ENCODE results near the gene DEFB129. TPM values are rescaled to one million over a fixed set of nuclear protein-coding genes. Genes with fewer than 3 reads are reported as not detected.

DEFB129 gene
- total and polyA plus RNA-seq, 7 donors = not detected

DNA sequence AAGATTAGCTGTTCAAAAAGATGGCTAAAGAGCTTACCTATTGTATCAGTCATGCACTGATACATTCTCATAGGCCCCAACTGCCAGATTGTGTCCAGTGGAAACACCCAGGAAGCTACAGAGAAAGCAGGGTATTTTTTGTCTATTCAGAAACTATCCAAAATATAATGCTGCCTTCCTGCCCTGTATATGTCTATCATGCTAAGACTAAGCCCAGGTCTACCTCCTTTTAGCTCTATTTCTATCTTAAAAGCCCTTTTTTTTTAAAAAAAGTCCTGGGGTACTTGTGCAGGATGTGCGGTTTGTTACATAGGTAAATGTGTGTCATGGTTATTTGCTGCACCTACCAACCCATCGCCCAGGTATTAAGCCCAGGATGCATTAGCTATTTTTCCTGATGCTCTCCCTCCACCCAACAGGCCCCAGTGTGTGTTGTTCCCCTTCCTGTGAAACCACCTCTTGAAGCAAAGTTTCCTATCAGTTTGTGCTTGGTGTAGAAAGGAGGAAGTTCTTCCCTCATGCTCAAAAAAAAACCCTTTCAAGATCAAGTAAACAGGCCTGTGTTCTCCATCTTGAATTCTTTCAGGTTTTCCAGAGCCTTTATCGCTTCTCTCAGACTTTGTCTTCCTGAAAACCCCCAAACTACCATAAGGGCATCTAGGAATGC, 514 bp downstream of the DEFB129 start:
- no peak overlapping the region for H3K27ac ChIP-seq
- WGBS, 3 donors = 77 to 84% (median 83%) methylated on average over 3 of the region's 3 CpGs
- TF ChIP-seq, protein P1, sequence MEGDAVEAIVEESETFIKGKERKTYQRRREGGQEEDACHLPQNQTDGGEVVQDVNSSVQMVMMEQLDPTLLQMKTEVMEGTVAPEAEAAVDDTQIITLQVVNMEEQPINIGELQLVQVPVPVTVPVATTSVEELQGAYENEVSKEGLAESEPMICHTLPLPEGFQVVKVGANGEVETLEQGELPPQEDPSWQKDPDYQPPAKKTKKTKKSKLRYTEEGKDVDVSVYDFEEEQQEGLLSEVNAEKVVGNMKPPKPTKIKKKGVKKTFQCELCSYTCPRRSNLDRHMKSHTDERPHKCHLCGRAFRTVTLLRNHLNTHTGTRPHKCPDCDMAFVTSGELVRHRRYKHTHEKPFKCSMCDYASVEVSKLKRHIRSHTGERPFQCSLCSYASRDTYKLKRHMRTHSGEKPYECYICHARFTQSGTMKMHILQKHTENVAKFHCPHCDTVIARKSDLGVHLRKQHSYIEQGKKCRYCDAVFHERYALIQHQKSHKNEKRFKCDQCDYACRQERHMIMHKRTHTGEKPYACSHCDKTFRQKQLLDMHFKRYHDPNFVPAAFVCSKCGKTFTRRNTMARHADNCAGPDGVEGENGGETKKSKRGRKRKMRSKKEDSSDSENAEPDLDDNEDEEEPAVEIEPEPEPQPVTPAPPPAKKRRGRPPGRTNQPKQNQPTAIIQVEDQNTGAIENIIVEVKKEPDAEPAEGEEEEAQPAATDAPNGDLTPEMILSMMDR (IDR thresholded peaks at IDR 0.05) = no peak
- H3K4me1 ChIP-seq = no peaks in the 10 kb centered on the region
- H3K36me3 ChIP-seq (ENCODE audit: insufficient read depth in 1 of 2, low read depth in 1 of 2) = no peaks in the 10 kb centered on the region
- peaks cover 0 to 6% (median 2%) of the 10 kb centered on the region in 3 donors for H3K27me3 ChIP-seq (ENCODE audit: insufficient read depth in 3 of 3, low read length in 2 of 3)
- no peak overlapping the region for H3K4me3 ChIP-seq
- H3K9me3 ChIP-seq = no peaks in the 10 kb centered on the region
- ATAC-seq (no peak), DNase-seq (no peak)
- intact Hi-C loops (cut with DNase I) = no loop called here

DNA sequence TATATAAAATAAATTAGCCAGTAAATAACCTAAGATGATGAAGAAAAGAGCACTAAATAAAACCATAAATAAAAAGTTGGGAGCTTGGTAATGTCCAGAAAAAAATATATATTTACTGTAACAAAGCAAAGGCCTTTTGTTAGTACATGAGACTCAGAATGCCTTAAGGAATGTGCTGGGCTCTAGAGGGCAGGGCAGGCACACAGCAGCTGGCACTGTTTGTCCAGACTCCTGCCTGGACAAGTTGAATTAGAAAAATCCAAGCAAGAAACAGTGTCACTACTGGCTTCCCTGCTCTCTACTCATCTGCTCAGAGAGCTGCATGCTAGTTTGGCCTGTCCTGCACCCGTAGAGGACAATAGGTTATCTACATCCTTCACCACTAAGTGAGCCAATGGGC, 8.8 kb downstream of the DEFB129 start:
- ATAC-seq (no peak), DNase-seq (no peak)
- H3K27me3 ChIP-seq (ENCODE audit: insufficient read depth in 3 of 3, low read length in 2 of 3) = peaks cover 0 to 3% (median 0%) of the 10 kb centered on the region in 3 donors
- H3K27ac ChIP-seq = no peak overlapping the region
- intact Hi-C loops (cut with DNase I) = no loop called here
- no peak overlapping the region for H3K4me3 ChIP-seq
- H3K4me1 ChIP-seq = no peaks in the 10 kb centered on the region
- 32 to 47% (median 40%) methylated on average over 1 of the region's 1 CpG for WGBS, 3 donors
- H3K9me3 ChIP-seq = no peaks in the 10 kb centered on the region
- TF ChIP-seq, protein P1 (IDR thresholded peaks at IDR 0.05) = no peak
- no peaks in the 10 kb centered on the region for H3K36me3 ChIP-seq (ENCODE audit: insufficient read depth in 1 of 2, low read depth in 1 of 2)

DNA sequence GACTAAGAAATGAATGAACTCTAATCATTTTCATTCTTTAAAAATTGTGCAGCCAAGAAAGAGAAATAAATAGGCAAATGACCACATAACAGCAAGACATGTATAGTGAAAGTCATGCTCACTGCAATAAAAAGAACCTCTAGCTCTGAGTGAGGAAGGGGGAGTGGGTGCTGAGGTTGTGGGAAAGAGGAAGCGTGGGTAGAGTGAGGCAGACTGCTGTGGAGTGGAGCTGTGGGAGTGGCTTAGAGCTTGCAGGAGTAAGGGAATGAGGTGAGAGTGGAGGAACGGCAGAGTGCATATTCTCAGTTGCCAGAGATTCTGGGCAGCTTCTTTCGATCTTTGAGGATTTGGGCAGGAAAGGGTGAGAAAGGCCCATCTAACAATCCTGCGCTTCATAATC, 10.4 kb downstream of the DEFB129 start:
- no peaks in the 10 kb centered on the region for H3K9me3 ChIP-seq
- ATAC-seq = no peak
- no peak overlapping the region for H3K4me3 ChIP-seq
- H3K27me3 ChIP-seq (ENCODE audit: insufficient read depth in 3 of 3, low read length in 2 of 3) = peaks cover 0 to 4% (median 3%) of the 10 kb centered on the region in 3 donors
- intact Hi-C loops (cut with DNase I) = no loop called here
- no peaks in the 10 kb centered on the region for H3K36me3 ChIP-seq (ENCODE audit: insufficient read depth in 1 of 2, low read depth in 1 of 2)
- TF ChIP-seq, protein P1 (IDR thresholded peaks at IDR 0.05) = no peak
- DNase-seq = no peak
- 59 to 70% (median 62%) methylated on average over 4 of the region's 4 CpGs for WGBS, 3 donors
- H3K4me1 ChIP-seq = no peaks in the 10 kb centered on the region
- H3K27ac ChIP-seq = no peak overlapping the region

DNA sequence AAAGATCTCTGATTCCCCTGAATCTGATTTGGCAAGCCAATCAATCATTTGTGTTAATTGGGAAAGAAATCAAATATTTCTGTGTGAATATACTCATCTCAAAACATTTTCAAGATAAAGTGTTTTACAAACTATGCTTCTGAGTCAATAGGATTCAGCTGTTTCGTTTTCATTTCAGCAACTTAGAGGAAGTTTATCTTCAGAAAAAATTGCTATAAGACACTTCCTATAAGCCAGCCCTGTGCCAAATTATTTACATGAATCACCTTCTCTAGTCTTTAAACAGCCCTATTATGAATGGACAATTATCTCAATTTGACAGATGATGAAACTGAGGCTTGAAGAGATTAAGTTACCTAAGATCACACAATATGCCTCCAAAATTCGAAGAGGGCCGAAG, 10.9 kb downstream of the DEFB129 start:
- Histone ChIP-seq H3K4me3 (no peak overlapping the region), H3K27me3 (ENCODE audit: insufficient read depth in 3 of 3, low read length in 2 of 3) (peaks cover 0 to 4% (median 3%) of the 10 kb centered on the region in 3 donors), H3K9me3 (no peaks in the 10 kb centered on the region), H3K36me3 (ENCODE audit: insufficient read depth in 1 of 2, low read depth in 1 of 2) (no peaks in the 10 kb centered on the region), H3K4me1 (no peaks in the 10 kb centered on the region), H3K27ac (no peak overlapping the region)
- TF ChIP-seq, protein P1 (IDR thresholded peaks at IDR 0.05) = no peak
- intact Hi-C loops (cut with DNase I) = no loop called here
- 69 to 78% (median 72%) methylated on average over 3 of the region's 3 CpGs for WGBS, 3 donors
- ATAC-seq = no peak
- DNase-seq = no peak

DNA sequence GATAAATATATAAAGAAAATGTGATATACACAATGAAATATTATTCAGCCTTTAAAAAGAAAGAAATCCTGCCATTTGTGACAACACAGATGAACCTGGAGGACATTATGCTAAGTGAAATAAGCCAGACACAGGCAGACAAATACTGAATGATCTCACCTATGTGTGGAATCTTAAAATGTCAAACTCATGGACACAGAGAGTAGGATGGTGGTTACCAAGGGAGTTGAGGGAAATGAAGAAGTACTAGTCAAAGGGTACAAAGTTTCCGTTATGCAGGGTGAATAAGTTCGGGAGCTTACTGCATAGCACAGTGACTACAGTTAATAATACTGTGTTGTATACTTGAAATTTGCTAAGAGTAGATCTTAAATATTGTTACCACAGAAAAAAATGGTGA, 15.8 kb downstream of the DEFB129 start:
- Histone ChIP-seq H3K9me3 (no peaks in the 10 kb centered on the region), H3K27ac (no peak overlapping the region), H3K27me3 (ENCODE audit: insufficient read depth in 3 of 3, low read length in 2 of 3) (peaks cover 0 to 4% (median 3%) of the 10 kb centered on the region in 3 donors), H3K36me3 (ENCODE audit: insufficient read depth in 1 of 2, low read depth in 1 of 2) (no peaks in the 10 kb centered on the region), H3K4me3 (no peak overlapping the region), H3K4me1 (no peaks in the 10 kb centered on the region)
- ATAC-seq (no peak), DNase-seq (no peak)
- intact Hi-C loops (cut with DNase I) = no loop called here
- TF ChIP-seq, protein P1 (IDR thresholded peaks at IDR 0.05) = no peak
- WGBS, 3 donors = 86 to 88% (median 87%) methylated on average over 2 of the region's 2 CpGs
